NB4 (cell line): ENCODE results near the gene CNIH1.

Experiments
- DNase-seq: peaks from one replicate; pipeline ENCODE4 v3.0.0; 2010; ENCODE audit warnings: low read depth
- H3K4me3 ChIP-seq: one replicate; pipeline ENCODE4 v1.5.1; 2011; ENCODE audit warnings: mild to moderate bottlenecking, low read depth, low read length, moderate library complexity
- MYC ChIP-seq: IDR thresholded peaks from 2 replicates; pipeline ENCODE4 v1.6.1; 2011; ENCODE audit warnings: low read depth, low read length
- POLR2A ChIP-seq: IDR thresholded peaks from 2 replicates; pipeline ENCODE4 v1.6.1; 2011; ENCODE audit warnings: mild to moderate bottlenecking; ENCODE audit not compliant: insufficient read length; ENCODE audit errors: extremely low read depth
- TF ChIP-seq, protein P1 (sequence below): IDR thresholded peaks from 2 replicates; pipeline ENCODE4 v1.6.1; 2011; ENCODE audit warnings: low read depth, low read length
- TF ChIP-seq, protein P2 (sequence below): IDR thresholded peaks from one replicate; pipeline ENCODE4 v1.5.1; 2012; ENCODE audit warnings: low read depth, low read length

The CNIH1 gene

DNA sequence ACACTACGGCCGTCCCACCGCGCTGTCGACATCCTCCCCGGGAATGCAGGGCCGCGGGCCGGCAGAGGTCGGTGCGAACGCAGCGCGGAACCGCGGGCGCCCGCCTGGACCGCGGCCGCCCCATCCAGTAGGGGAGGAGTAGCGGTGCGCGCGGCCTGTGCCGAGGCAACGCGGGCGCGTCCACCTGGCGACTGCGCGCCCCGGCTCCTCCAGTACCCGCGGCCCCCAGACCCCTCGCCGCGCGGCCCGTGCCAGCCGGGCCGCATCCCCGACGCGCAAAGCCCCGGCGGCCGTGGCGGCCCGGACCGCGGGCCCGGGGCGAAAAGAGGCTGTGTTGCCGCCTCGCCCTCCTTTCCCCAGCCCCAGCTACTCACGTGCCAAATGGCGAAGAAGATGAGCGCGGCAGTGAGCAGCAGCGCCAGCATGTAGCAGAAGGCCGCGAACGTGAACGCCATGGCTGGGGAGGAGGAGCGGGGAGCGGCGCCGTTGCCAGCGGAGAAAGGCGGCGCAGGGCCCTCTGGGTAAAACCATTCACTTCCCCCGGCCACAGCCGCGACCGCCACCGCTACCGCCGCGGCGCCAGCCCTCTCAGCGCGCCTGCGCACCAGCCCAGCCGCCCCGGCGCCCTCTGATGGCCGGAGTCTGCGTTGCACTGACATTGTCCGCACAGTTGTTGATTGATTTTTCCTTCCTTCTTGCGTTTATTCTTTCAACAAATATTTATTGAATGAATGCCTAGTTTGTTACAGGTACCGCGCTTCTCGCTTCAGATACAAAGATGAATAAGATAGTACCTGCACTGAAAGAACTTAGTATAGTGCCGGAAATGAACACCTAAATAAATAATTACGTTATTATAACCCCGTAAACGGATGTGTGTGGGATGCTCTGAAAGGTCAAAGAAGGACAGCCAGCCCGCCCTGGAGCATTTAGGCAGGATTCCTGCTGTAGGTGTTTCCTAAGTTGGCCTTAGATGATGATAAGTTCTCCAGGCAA, at the start of gene CNIH1:
Gene CNIH1 (minus strand): TSS at position 502 of the 996 bp plus-strand sequence. CDS start 47 bp downstream, at position 455.
- TF ChIP-seq, protein P1, sequence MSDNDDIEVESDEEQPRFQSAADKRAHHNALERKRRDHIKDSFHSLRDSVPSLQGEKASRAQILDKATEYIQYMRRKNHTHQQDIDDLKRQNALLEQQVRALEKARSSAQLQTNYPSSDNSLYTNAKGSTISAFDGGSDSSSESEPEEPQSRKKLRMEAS: no peak
- TF ChIP-seq MYC (peak; percentile 12; the same call in 1 of the 2 replicates), POLR2A (peak; percentile 72)
- TF ChIP-seq, protein P2, sequence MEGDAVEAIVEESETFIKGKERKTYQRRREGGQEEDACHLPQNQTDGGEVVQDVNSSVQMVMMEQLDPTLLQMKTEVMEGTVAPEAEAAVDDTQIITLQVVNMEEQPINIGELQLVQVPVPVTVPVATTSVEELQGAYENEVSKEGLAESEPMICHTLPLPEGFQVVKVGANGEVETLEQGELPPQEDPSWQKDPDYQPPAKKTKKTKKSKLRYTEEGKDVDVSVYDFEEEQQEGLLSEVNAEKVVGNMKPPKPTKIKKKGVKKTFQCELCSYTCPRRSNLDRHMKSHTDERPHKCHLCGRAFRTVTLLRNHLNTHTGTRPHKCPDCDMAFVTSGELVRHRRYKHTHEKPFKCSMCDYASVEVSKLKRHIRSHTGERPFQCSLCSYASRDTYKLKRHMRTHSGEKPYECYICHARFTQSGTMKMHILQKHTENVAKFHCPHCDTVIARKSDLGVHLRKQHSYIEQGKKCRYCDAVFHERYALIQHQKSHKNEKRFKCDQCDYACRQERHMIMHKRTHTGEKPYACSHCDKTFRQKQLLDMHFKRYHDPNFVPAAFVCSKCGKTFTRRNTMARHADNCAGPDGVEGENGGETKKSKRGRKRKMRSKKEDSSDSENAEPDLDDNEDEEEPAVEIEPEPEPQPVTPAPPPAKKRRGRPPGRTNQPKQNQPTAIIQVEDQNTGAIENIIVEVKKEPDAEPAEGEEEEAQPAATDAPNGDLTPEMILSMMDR: peak; percentile 67
- peak; percentile 92 for DNase-seq
- H3K4me3 ChIP-seq: peak within 1 kb of the TSS; percentile 99

DNA sequence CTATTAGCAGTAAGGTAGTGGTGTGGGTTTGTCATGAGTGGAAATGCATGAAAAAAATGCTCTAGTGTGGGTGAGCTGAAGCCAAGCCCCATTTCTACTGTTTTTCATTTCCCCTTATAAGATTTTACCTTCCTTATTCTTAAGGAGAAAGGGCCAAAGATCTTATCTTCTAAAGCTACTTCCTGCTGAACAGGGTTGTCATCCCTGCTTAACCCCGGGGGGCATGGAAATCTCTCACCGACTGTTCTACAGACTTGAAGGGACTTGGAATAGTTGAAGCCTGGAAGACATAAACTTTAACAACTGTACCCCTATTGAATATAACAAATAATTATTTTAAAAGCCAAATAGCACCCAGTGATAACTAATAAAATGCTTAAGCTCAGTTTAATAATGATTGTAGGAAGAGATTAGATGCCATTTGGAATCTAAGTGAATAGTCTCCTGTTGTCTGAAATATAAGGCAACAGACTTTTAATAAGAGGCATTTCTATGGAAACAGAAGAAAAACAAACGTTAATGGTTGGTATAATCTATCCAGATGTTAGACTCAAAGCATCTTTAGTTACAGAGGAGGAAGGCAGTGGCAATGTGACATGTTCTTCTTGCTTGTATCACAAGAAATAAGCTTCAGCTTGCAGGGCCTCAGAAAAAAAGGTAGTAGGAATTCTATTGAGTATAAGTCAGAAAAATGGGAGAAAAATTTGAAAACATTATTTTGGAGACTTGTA, 49.4 kb upstream of the CNIH1 start:
- peak; percentile 14 for DNase-seq
- TF ChIP-seq, protein P2: no peak
- TF ChIP-seq MYC (no peak), POLR2A (no peak)
- TF ChIP-seq, protein P1: no peak
- H3K4me3 ChIP-seq: no peak overlapping the region

DNA sequence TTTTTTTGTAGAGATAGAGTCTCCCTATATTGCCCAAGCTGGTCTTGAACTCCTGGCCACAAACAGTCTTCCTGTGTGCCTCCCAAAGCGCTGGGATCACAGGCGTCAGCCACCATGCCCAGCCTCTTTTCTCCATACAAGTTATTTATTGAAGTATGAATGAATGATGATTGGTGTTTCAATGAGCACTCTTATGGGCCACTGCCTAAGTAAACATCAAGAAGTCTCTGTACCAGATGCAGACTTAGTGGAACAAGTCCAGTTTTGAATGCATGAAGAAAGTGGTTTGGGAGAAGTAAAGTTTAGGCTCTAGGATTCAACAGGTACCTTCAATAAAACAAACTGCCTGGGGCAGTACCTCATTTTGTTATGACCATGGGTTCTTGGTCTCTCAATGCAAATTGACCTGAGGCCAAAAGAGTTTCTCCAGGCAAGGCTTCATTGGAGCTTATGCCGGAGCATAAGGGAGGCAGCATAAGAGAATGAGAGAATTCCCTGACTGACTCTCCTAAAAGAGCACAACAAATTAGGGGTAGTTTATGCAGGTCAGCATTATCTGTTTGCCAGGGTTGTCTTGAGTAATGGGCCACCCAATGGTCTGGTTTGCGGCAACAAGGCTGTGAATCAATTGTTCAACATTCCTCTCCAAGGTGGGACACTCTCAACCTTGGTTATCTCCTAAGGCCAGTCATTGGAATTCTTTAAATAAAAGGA, 48.7 kb upstream of the CNIH1 start:
- no peak for DNase-seq
- TF ChIP-seq POLR2A (no peak), MYC (no peak)
- TF ChIP-seq, protein P1: no peak
- TF ChIP-seq, protein P2: no peak
- peak overlapping the region; percentile 86 for H3K4me3 ChIP-seq

DNA sequence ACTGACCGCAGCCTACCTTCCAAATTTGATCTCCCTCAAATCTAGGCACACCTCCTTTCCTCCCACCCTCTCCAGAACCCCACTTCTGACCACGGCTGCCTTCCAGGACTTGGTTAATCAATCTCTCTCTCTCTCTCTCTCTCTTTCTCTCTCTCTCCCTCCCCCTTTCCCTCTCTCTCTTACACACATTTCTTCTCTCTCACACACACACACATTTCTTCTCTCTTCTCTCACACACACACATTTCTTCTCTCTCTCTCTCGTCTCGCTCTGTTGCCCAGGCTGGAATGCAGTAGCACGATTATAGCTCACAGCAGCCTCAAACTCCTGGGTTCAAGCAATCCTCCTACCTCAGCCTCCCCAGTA, 48.1 kb upstream of the CNIH1 start:
- peak overlapping the region; percentile 86 for H3K4me3 ChIP-seq
- TF ChIP-seq MYC: no peak
- TF ChIP-seq POLR2A: no peak
- TF ChIP-seq, protein P2: no peak
- TF ChIP-seq, protein P1: no peak
- DNase-seq: no peak

DNA sequence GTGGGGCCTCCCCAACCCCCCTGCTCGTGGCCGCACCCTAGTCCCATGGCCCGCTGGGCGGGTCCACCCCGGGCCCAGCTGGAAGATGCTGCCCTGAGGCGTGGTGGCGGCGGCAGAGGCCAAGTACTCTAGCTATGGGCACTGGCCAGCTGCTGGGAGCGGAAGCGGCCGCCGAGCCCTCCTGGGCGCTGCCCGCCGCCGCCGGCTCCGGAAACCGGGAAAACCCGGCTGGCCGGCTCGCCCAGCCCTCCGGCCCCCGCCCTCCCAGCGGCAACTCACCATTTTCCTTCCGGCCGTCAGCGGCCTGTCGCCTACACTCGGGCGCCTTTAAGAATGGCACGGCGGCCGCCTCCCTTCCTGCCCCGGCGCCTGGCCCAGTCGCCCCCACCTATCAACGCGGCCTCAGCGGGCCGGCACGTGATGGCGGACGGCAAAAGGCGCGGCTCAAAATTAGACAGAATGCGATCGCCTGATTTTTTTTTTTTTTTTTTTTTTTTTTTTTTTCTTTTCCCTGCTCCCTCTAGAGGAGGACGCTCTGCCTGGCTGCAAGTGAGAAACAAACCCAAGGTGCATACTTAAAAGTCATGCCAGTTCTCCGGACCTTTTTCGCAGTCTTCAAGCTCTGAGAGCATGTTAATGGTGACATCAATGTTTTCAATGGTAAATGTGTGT, 47.6 kb upstream of the CNIH1 start, which contains the start of gene GMFB:
Gene GMFB (minus strand): TSS at position 335 of the 672 bp plus-strand sequence. CDS start 53 bp downstream, at position 282.
- peak; percentile 92 for DNase-seq
- H3K4me3 ChIP-seq: peak within 1 kb of the TSS; percentile 86
- TF ChIP-seq, protein P1: peak; percentile 89
- TF ChIP-seq, protein P2: peak; percentile 33
- TF ChIP-seq MYC: peak; percentile 60
- peak; percentile 55 for TF ChIP-seq POLR2A
